Fibroblast of lung (primary cell): ENCODE data around the gene SFTA2.

Source experiments
- CTCF ChIP-seq, 2 donors: IDR thresholded peaks in 1 of 2; conservative IDR thresholded peaks in 1 of 2; 1 replicate in 1 of 2; 2 replicates in 1 of 2; pipeline ENCODE4 v1.5.1; 2011 to 2012; ENCODE audit warnings: low read length in 2 of 2, control low read depth in 1 of 2, inconsistent platforms in 1 of 2, low read depth in 1 of 2, mild to moderate bottlenecking in 1 of 2
- EZH2 ChIP-seq: IDR thresholded peaks from 2 replicates; pipeline ENCODE4 v1.5.1; 2012; ENCODE audit warnings: low read length, control low read depth, mild to moderate bottlenecking; ENCODE audit errors: missing control alignments

GRCh38 chr6:30885999-30886896 is 45.7 kb downstream of the SFTA2 start:
- no peak for TF ChIP-seq CTCF (conservative IDR thresholded peaks at IDR 0.05 in 1 of 2, IDR thresholded peaks at IDR 0.05 in 1 of 2; ENCODE audit: low read depth in 1 of 2, low read length in 2 of 2)
- TF ChIP-seq EZH2: no peak
